Neural cell (in vitro differentiated cells): ENCODE results near the gene UGGT2. TPM values are rescaled to one million over a fixed set of nuclear protein-coding genes. Genes with fewer than 3 reads are reported as not detected.

ENCODE experiments used
- H2AFZ ChIP-seq: fragments of 200-600, 300-800 bp; sonication (generic), shearing (Covaris generic); 2 replicates; pipeline ENCODE4 v1.6.0; 2014; ENCODE audit warnings: low read depth, mild to moderate bottlenecking, antibody characterized with exemption, low read length, moderate library complexity
- H3F3A ChIP-seq: fragments of 200-600 bp; shearing (Covaris generic); 2 replicates; pipeline ENCODE4 v1.6.1; 2016; ENCODE audit warnings: mild to moderate bottlenecking, moderate library complexity, mixed read lengths, antibody characterized with exemption, low read length; ENCODE audit not compliant: insufficient read depth, poor library complexity, severe bottlenecking
- H3K27ac ChIP-seq: fragments of 200-600, 300-800 bp; sonication (generic), shearing (Covaris generic); 2 replicates; pipeline ENCODE4 v1.5.1; 2014; ENCODE audit warnings: mild to moderate bottlenecking, low read length, moderate library complexity
- H3K27me3 ChIP-seq: fragments of 300-800, 200-600 bp; sonication (generic), shearing (Covaris generic); 2 replicates; pipeline ENCODE4 v1.6.0; 2014; ENCODE audit warnings: mild to moderate bottlenecking, low read depth, low read length, moderate library complexity; ENCODE audit not compliant: insufficient read depth
- H3K36me3 ChIP-seq: fragments of 300-800, 200-600 bp; sonication (generic), shearing (Covaris generic); 2 replicates; pipeline ENCODE4 v1.5.1; 2014; ENCODE audit warnings: mild to moderate bottlenecking, antibody characterized with exemption, low read length, moderate library complexity; ENCODE audit not compliant: insufficient read depth
- H3K4me2 ChIP-seq: fragments of 300-800, 200-600 bp; sonication (generic), shearing (Covaris generic); 2 replicates; pipeline ENCODE4 v1.6.0; 2014; ENCODE audit warnings: mild to moderate bottlenecking, low read length
- H3K4me3 ChIP-seq: fragments of 300-800, 200-600 bp; sonication (generic), shearing (Covaris generic); 2 replicates; pipeline ENCODE4 v1.5.1; 2014; ENCODE audit warnings: mild to moderate bottlenecking, low read length, moderate library complexity
- H3K79me2 ChIP-seq: fragments of 200-600 bp; shearing (Covaris generic); replicated peaks from 2 replicates; pipeline ENCODE4 v1.6.0; 2014; ENCODE audit warnings: mild to moderate bottlenecking, low read length, moderate library complexity; ENCODE audit not compliant: insufficient read depth
- H3K9ac ChIP-seq: fragments of 300-800, 200-600 bp; sonication (generic), shearing (Covaris generic); 2 replicates; pipeline ENCODE4 v1.6.1; 2016; ENCODE audit warnings: mild to moderate bottlenecking, low read length, mixed read lengths
- H3K9me2 ChIP-seq: fragments of 200-600 bp; shearing (Covaris generic); 2 replicates; pipeline ENCODE4 v1.6.1; 2016; ENCODE audit warnings: mild to moderate bottlenecking, low read length, mixed read lengths; ENCODE audit not compliant: insufficient read depth
- H3K9me3 ChIP-seq: fragments of 200-600, 300-800 bp; sonication (generic), shearing (Covaris generic); 2 replicates; pipeline ENCODE4 v1.6.1; 2016; ENCODE audit warnings: mild to moderate bottlenecking, mixed run types, low read length, moderate library complexity, mixed read lengths
- H4K20me1 ChIP-seq: fragments of 200-600 bp; shearing (Covaris generic); 2 replicates; pipeline ENCODE4 v1.6.1; 2016; ENCODE audit warnings: mild to moderate bottlenecking, mixed run types; ENCODE audit not compliant: insufficient read depth
- EP300 ChIP-seq: fragments of 450-650 bp; conservative IDR thresholded peaks from 2 replicates; pipeline ENCODE4 v1.6.1; 2014; ENCODE audit warnings: antibody characterized with exemption, mild to moderate bottlenecking, moderate library complexity; ENCODE audit not compliant: poor library complexity, severe bottlenecking
- EZH2 ChIP-seq: fragments of 200-600, 300-800 bp; shearing (Covaris generic), sonication (generic); IDR thresholded peaks from 2 replicates; pipeline ENCODE4 v1.6.1; 2014; ENCODE audit warnings: antibody characterized with exemption, low read length, borderline replicate concordance, mild to moderate bottlenecking; ENCODE audit not compliant: insufficient read depth, poor library complexity, severe bottlenecking
- MXI1 ChIP-seq: fragments of 450-650 bp; conservative IDR thresholded peaks from 2 replicates; pipeline ENCODE4 v1.6.1; 2014; ENCODE audit warnings: antibody characterized with exemption, mild to moderate bottlenecking; ENCODE audit not compliant: poor library complexity, severe bottlenecking
- POLR2AphosphoS5 ChIP-seq: IDR thresholded peaks from 2 replicates; pipeline ENCODE4 v1.6.1; 2012
- RAD21 ChIP-seq: fragments of 450-650 bp; conservative IDR thresholded peaks from 2 replicates; pipeline ENCODE4 v1.6.1; 2014; ENCODE audit warnings: antibody characterized with exemption, mild to moderate bottlenecking, moderate library complexity
- SMC3 ChIP-seq: fragments of 450-650 bp; conservative IDR thresholded peaks from 2 replicates; pipeline ENCODE4 v1.6.1; 2014; ENCODE audit warnings: antibody characterized with exemption, mild to moderate bottlenecking, moderate library complexity; ENCODE audit not compliant: poor library complexity
- TAF1 ChIP-seq: IDR thresholded peaks from 2 replicates; pipeline ENCODE4 v1.6.1; 2012; ENCODE audit warnings: low read depth
- polyA plus RNA-seq: library from polyadenylated mRNA; depleted of rRNA; stranded (reverse); fragments of >200 nt; gene quantifications from 2 replicates; pipeline ENCODE4 v1.2.3, GENCODE V29; 2014
- TF ChIP-seq, protein P1 (sequence below): fragments of 450-650 bp; IDR thresholded peaks from 2 replicates; pipeline ENCODE4 v1.5.1; 2014; ENCODE audit warnings: antibody characterized with exemption, mild to moderate bottlenecking, moderate library complexity; ENCODE audit not compliant: poor library complexity, severe bottlenecking
- TF ChIP-seq, protein P2 (sequence below): IDR thresholded peaks from 2 replicates; pipeline ENCODE4 v1.6.1; 2012; ENCODE audit warnings: borderline replicate concordance

UGGT2 gene
- polyA plus RNA-seq, 1 donor from 2014 or later, result 35.3 TPM

- H3K4me3 ChIP-seq, result no peak overlapping the region
- H3K9ac ChIP-seq, result no peak overlapping the region
- no peaks in the 10 kb centered on the region for H3K9me2 ChIP-seq
- H3K27ac ChIP-seq, result no peak overlapping the region
- no peaks in the 10 kb centered on the region for H3K79me2 ChIP-seq
- H3F3A ChIP-seq, result no peaks in the 10 kb centered on the region
- H2AFZ ChIP-seq, result no peak overlapping the region
- no peaks in the 10 kb centered on the region for H3K36me3 ChIP-seq
- TF ChIP-seq, protein P1, sequence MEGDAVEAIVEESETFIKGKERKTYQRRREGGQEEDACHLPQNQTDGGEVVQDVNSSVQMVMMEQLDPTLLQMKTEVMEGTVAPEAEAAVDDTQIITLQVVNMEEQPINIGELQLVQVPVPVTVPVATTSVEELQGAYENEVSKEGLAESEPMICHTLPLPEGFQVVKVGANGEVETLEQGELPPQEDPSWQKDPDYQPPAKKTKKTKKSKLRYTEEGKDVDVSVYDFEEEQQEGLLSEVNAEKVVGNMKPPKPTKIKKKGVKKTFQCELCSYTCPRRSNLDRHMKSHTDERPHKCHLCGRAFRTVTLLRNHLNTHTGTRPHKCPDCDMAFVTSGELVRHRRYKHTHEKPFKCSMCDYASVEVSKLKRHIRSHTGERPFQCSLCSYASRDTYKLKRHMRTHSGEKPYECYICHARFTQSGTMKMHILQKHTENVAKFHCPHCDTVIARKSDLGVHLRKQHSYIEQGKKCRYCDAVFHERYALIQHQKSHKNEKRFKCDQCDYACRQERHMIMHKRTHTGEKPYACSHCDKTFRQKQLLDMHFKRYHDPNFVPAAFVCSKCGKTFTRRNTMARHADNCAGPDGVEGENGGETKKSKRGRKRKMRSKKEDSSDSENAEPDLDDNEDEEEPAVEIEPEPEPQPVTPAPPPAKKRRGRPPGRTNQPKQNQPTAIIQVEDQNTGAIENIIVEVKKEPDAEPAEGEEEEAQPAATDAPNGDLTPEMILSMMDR, result no peak
- no peak for TF ChIP-seq SMC3
- TF ChIP-seq, protein P2, sequence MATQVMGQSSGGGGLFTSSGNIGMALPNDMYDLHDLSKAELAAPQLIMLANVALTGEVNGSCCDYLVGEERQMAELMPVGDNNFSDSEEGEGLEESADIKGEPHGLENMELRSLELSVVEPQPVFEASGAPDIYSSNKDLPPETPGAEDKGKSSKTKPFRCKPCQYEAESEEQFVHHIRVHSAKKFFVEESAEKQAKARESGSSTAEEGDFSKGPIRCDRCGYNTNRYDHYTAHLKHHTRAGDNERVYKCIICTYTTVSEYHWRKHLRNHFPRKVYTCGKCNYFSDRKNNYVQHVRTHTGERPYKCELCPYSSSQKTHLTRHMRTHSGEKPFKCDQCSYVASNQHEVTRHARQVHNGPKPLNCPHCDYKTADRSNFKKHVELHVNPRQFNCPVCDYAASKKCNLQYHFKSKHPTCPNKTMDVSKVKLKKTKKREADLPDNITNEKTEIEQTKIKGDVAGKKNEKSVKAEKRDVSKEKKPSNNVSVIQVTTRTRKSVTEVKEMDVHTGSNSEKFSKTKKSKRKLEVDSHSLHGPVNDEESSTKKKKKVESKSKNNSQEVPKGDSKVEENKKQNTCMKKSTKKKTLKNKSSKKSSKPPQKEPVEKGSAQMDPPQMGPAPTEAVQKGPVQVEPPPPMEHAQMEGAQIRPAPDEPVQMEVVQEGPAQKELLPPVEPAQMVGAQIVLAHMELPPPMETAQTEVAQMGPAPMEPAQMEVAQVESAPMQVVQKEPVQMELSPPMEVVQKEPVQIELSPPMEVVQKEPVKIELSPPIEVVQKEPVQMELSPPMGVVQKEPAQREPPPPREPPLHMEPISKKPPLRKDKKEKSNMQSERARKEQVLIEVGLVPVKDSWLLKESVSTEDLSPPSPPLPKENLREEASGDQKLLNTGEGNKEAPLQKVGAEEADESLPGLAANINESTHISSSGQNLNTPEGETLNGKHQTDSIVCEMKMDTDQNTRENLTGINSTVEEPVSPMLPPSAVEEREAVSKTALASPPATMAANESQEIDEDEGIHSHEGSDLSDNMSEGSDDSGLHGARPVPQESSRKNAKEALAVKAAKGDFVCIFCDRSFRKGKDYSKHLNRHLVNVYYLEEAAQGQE, result no peak
- no peak for TF ChIP-seq EP300
- TF ChIP-seq MXI1, result no peak
- no peak for TF ChIP-seq POLR2AphosphoS5
- TF ChIP-seq EZH2, result no peak
- no peak for TF ChIP-seq TAF1
- no peak for TF ChIP-seq RAD21
- no peaks in the 10 kb centered on the region for H4K20me1 ChIP-seq
- no peaks in the 10 kb centered on the region for H3K9me3 ChIP-seq
- H3K4me2 ChIP-seq, result no peak overlapping the region
- no peaks in the 10 kb centered on the region for H3K27me3 ChIP-seq
These were observed 41.8 kb downstream of the UGGT2 start for GRCh38 chr13:96011291-96011872.

GRCh38 chr13:96003304-96003703, 49.9 kb downstream of the UGGT2 start:
- Histone ChIP-seq H3K4me3 (no peak overlapping the region), H3K4me2 (no peak overlapping the region), H3K27me3 (no peaks in the 10 kb centered on the region), H2AFZ (no peak overlapping the region), H3F3A (no peaks in the 10 kb centered on the region), H3K79me2 (no peaks in the 10 kb centered on the region), H3K9ac (no peak overlapping the region), H3K36me3 (no peaks in the 10 kb centered on the region), H4K20me1 (no peaks in the 10 kb centered on the region), H3K9me2 (no peaks in the 10 kb centered on the region), H3K9me3 (no peaks in the 10 kb centered on the region), H3K27ac (no peak overlapping the region)
- TF ChIP-seq SMC3, result peak; percentile 30
- TF ChIP-seq MXI1, result no peak
- no peak for TF ChIP-seq EZH2
- TF ChIP-seq EP300, result no peak
- TF ChIP-seq, protein P1, result no peak
